NT2/D1 (cell line): ENCODE data around the gene MAL.

Source experiments
- SUZ12 ChIP-seq: IDR thresholded peaks from 2 replicates; pipeline ENCODE4 v1.6.1; 2011; ENCODE audit not compliant: insufficient read length, insufficient read depth; ENCODE audit errors: extremely low read depth
- ZNF274 ChIP-seq: IDR thresholded peaks from 2 replicates; pipeline ENCODE4 v1.6.1; 2011; ENCODE audit warnings: mild to moderate bottlenecking, low read depth, low read length

DNA sequence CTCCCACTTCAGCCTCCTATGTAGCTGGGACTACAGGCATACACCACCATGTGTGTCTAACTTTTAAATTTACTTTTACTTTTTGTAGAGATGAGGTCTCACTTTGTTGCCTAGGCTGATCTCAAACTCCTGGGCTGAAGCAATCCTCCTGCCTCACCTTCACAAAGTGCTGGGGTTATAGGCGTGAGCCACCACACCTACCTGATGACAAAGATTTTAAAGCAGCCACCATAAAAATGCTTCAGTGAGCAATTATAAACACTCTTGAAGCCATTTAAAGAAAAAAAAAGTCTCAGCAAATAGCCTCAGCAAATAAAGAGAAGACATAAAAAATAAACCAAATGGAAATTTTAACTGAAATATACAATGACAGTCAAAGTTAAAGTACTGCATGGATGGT, 60.5 kb downstream of the MAL start:
- TF ChIP-seq ZNF274 (no peak), SUZ12 (no peak)
